ENCODE results near the gene WASHC3.
"Not testable (repeated sequence)": the region's sequence is repeated elsewhere in the genome, so short reads cannot be mapped to it uniquely, and the experiment has no call there.

The WASHC3 gene

GRCh38 chr12:102050660-102051430 lies 10.9 kb downstream of the WASHC3 start:
- no peak for DNase-seq

- DNase-seq: no peak
These were observed 17.9 kb downstream of the WASHC3 start for GRCh38 chr12:102043928-102044327.

- DNase-seq: no peak
These were observed 27.6 kb downstream of the WASHC3 start for GRCh38 chr12:102033991-102034745.

GRCh38 chr12:102031852-102032251 lies 29.9 kb downstream of the WASHC3 start:
- DNase-seq: no peak

- DNase-seq: no peak
These were observed 32.6 kb downstream of the WASHC3 start for GRCh38 chr12:102029141-102029540.

- DNase-seq: no peak
These were observed 35.1 kb downstream of the WASHC3 start for GRCh38 chr12:102026728-102027127.

- no peak for DNase-seq
These were observed 37.0 kb downstream of the WASHC3 start for GRCh38 chr12:102024765-102025164.

GRCh38 chr12:102023343-102023930 lies 38.4 kb downstream of the WASHC3 start:
- no peak for DNase-seq

- DNase-seq: no peak
These were observed 39.5 kb downstream of the WASHC3 start for GRCh38 chr12:102022286-102022685.

GRCh38 chr12:102021540-102022246 lies 40.1 kb downstream of the WASHC3 start:
- no peak for DNase-seq

- not testable (repeated sequence) for DNase-seq
These were observed 43.2 kb downstream of the WASHC3 start for GRCh38 chr12:102018607-102019006.

GRCh38 chr12:102016472-102016871 lies 45.3 kb downstream of the WASHC3 start:
- no peak for DNase-seq

- DNase-seq: no peak
These were observed 51.4 kb downstream of the WASHC3 start for GRCh38 chr12:102010265-102010994.

- DNase-seq: no peak
These were observed 52.0 kb downstream of the WASHC3 start for GRCh38 chr12:102009796-102010195.

GRCh38 chr12:102008615-102009126 lies 53.1 kb downstream of the WASHC3 start:
- no peak for DNase-seq

GRCh38 chr12:102005256-102005655 lies 56.5 kb downstream of the WASHC3 start:
- no peak for DNase-seq

GRCh38 chr12:101997102-101997501 lies 64.7 kb downstream of the WASHC3 start:
- no peak for DNase-seq

GRCh38 chr12:101995684-101996083 lies 66.1 kb downstream of the WASHC3 start:
- DNase-seq: no peak

GRCh38 chr12:101992091-101992490 lies 69.7 kb downstream of the WASHC3 start:
- DNase-seq: no peak

GRCh38 chr12:101982307-101982706 lies 79.5 kb downstream of the WASHC3 start:
- DNase-seq: no peak

GRCh38 chr12:101981868-101982267 lies 79.9 kb downstream of the WASHC3 start:
- DNase-seq: no peak

- no peak for DNase-seq
These were observed 93.0 kb downstream of the WASHC3 start for GRCh38 chr12:101968770-101969169.

Data from activated CD8-positive, alpha-beta memory T cell treated with anti-CD3 and anti-CD28 coated beads, Interleukin-2, amount 50 U/mL, for 4 hours (primary cell).